HFF-Myc (cell line): ENCODE data around the gene USB1.

Experiments used
- DNase-seq: peaks from one replicate; pipeline ENCODE4 v3.0.0-alpha.2; 2011; ENCODE audit warnings: low read depth; ENCODE audit errors: extremely low read depth
- H3K4me3 ChIP-seq: replicated peaks from 2 replicates; pipeline ENCODE4 v1.5.1; 2011; ENCODE audit warnings: low read depth, mild to moderate bottlenecking, control low read depth, low read length
- TF ChIP-seq, protein P1 (sequence below): IDR thresholded peaks from 2 replicates; pipeline ENCODE4 v1.5.1; 2012; ENCODE audit warnings: mild to moderate bottlenecking, low read depth, low read length, control low read depth; ENCODE audit errors: missing control alignments

The USB1 gene

DNA sequence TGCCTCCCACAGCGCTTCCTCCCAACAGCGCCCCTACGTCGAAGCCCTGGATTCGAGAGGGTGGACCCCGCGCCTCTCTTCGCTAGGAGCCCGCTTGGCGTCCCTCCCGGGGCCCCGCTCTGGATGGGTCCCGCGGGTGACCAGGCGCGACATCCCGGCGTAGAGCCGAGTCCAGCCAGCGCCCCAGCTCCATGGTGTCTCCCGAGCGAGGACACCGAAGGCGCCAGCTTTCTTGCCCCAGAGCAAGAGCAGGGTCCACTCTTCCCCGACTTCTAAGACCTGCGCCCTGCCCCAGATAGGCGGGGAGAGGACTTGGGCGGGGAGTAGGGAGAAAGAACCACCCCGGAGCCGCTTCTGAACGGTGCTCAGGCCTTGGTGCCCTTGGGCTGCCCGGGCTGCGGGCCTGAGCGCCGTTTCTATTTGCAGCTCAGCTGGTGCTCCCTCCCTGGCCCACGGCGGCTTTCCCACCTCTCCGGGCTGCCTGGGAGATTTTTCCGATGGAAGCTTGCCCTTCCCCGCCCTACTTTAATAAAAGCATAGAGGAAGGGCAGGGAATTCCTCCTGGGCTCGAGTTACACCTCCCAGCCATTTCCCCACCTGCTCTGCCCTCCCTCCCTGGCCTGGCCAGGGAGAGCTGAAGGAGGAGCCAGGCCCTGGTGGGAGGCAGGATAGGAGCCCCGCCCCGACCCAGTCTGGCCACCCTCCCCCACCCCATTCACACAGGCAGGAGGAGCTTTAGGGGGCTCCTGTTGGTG, 26.1 kb downstream of the USB1 start:
- TF ChIP-seq, protein P1, sequence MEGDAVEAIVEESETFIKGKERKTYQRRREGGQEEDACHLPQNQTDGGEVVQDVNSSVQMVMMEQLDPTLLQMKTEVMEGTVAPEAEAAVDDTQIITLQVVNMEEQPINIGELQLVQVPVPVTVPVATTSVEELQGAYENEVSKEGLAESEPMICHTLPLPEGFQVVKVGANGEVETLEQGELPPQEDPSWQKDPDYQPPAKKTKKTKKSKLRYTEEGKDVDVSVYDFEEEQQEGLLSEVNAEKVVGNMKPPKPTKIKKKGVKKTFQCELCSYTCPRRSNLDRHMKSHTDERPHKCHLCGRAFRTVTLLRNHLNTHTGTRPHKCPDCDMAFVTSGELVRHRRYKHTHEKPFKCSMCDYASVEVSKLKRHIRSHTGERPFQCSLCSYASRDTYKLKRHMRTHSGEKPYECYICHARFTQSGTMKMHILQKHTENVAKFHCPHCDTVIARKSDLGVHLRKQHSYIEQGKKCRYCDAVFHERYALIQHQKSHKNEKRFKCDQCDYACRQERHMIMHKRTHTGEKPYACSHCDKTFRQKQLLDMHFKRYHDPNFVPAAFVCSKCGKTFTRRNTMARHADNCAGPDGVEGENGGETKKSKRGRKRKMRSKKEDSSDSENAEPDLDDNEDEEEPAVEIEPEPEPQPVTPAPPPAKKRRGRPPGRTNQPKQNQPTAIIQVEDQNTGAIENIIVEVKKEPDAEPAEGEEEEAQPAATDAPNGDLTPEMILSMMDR, result no peak
- no peak for DNase-seq
- no peak overlapping the region for H3K4me3 ChIP-seq

DNA sequence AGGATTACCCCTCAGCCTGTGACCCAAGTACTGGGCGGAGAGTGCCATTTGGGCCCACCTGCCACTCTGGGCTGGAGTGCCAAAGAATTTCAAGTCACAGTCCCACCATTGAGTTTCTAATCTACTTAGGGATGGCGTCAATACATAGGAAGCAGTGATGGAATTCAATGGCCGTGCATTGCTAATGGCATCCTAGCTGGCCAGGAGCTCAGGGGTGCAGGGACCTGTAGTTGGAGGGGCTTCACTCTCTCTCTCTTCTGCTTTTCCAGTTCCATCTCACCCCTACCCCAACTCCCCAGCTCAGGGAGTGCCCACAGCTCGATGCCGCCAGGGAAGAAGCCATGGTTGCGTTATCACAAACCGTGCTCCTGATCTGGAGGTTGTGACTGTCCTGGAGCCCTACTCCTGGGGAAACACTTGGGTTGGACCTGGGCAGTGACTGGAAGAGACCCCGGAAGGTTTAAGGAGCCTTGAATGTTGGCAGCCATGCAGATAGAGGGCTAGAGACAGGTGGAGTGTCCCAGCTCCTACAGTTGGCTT, 26.8 kb downstream of the USB1 start:
- TF ChIP-seq, protein P1, result no peak
- DNase-seq, result no peak
- no peak overlapping the region for H3K4me3 ChIP-seq

DNA sequence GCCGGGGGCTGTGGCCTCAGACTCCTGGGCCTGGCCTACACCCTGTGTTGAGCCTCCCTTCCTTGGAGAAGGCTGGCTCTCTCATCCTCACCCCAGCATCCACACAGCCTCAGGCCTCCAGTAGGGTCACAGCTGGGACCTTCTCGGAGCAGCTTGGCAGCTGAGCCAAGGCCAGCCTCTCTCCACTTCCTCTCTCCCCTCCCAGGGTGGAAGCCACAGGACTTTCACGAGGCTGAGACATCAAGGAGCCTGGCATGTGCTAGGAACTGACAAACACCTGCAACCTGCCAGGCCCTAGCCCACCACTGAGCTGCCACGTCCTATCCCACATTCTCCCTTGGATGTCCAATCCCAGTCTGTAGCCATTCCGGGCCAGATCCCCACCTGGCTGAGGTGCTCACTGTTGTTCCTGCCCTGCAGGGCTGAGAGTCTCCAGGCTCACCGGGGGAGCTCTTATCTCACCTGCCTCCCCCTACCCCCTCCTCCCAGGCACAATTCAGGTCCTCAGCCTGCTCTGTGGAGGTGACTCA, 27.4 kb downstream of the USB1 start:
- no peak overlapping the region for H3K4me3 ChIP-seq
- DNase-seq, result no peak
- TF ChIP-seq, protein P1, result no peak

DNA sequence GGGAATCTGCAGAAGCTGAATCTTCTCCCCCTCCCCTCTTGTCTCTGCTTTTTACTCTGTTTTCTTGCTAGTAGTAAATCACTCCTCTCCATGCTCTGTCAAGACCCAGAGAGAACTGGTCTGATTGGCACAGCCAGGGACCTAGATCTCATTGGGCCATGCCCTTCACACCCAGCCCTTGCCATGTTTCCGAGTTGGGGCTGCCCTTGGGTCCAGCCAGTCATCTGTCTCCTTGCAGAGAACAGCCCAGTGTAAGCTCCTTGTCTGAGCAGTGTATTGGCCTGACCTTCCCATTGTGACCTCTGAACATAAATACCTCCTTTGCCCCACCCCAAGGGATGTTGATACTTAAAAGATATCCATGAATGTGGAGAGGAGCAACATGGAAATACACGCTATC, 28.2 kb downstream of the USB1 start:
- DNase-seq, result no peak
- TF ChIP-seq, protein P1, result no peak
- no peak overlapping the region for H3K4me3 ChIP-seq

DNA sequence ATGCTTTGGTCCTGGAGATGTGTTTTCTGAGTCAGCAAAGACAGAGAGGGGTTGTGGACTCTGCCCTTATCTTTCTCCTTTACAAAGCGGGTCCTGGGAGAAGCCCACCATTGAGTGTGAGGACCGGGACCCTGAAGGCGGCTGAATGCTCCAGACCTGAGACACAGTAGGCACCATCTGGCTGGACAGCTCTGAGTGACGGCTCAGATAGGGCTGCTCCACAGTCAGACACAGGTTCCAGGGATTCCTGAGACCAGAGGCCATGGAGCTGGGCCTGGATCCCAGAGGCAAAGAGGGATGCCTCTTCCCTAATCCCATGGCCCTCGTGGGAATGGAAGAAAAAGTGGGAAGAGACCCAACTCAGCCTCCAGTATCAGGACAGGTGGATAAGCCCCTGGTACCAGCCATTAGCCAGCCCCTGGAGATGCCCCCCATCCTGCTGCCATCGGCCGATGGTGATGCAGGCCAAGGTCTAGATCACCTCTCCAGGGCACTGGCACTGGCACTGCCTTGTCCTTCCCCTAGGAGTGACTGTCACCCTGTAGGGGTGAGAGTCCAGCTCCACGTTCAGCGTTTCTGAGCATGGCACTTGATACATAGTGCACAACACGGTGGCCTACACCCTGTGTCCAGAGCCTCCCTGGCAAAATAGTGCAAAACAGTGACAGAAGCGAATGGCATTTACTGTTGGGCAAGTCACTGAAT, 29.1 kb downstream of the USB1 start:
- no peak for DNase-seq
- TF ChIP-seq, protein P1, result no peak
- no peak overlapping the region for H3K4me3 ChIP-seq

DNA sequence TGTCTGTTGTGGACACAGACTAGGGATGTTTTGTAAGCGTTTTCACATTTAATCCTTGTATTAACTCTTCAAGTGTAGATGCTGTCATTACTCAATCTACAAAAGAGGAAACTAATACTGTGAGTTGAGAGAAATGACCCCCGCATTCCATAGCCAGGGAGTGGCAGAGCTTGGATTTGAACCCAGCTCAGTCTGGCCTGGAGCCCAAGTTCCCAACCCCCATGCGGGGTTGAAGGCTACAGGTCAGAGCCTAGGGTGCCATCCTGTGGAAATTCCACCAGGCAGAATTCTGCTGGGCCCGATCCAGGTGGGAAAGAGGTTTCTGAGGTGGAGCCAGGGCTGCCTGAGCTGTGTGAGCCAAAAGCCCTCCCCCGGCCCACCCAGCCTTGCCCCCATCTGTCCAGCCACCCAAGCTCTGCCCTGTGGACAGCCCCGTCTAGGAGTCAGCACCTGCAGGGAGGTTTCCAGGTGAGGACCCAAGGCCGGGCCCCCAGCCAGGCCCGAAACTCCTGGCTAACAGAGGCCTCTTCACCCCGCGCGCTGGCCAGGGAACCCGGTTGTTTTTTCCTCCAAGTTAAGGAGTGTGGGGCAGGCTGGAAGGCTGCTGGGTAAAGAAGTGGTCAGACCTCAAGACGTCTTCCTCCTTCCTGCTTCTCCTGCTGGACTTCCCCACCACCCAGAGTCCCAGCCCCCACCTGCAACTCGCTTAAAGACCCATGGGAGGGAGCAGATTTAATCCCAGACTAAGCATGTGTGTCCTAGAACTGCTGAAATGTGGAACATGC, 30.0 kb downstream of the USB1 start:
- DNase-seq, result no peak
- TF ChIP-seq, protein P1, result no peak
- H3K4me3 ChIP-seq, result no peak overlapping the region
